Nephron progenitor cell (in vitro differentiated cells): ENCODE data around the gene SEMA6A.
"Not testable (repeated sequence)": the region's sequence is repeated elsewhere in the genome, so short reads cannot be mapped to it uniquely, and the experiment has no call there.

Source experiments
- DNase-seq: peaks from one replicate; pipeline ENCODE4 v3.0.0; 2021
- H3K27ac Mint-ChIP-seq: 2 replicates; pipeline ENCODE4 v1.8.0; 2021; ENCODE audit warnings: mild to moderate bottlenecking, moderate library complexity, mixed read lengths
- H3K27me3 Mint-ChIP-seq: 2 replicates; pipeline ENCODE4 v1.8.0; 2021; ENCODE audit warnings: mild to moderate bottlenecking, low read depth, mixed read lengths; ENCODE audit not compliant: poor library complexity
- H3K36me3 Mint-ChIP-seq: 2 replicates; pipeline ENCODE4 v1.8.0; 2021; ENCODE audit warnings: low read depth, mixed read lengths
- H3K4me1 Mint-ChIP-seq: 2 replicates; pipeline ENCODE4 v1.8.0; 2021; ENCODE audit warnings: mixed read lengths
- H3K4me3 Mint-ChIP-seq: 2 replicates; pipeline ENCODE4 v1.8.0; 2021; ENCODE audit warnings: mild to moderate bottlenecking, moderate library complexity, mixed read lengths
- H3K9me3 Mint-ChIP-seq: 2 replicates; pipeline ENCODE4 v1.8.0; 2021; ENCODE audit warnings: mild to moderate bottlenecking, moderate library complexity, mixed read lengths
- TF ChIP-seq, protein P1 (sequence below): fragments of 200-600 bp; sonication (generic); IDR thresholded peaks from 2 replicates; pipeline ENCODE4 v1.5.0; 2021; ENCODE audit warnings: antibody characterized with exemption

SEMA6A gene

DNA sequence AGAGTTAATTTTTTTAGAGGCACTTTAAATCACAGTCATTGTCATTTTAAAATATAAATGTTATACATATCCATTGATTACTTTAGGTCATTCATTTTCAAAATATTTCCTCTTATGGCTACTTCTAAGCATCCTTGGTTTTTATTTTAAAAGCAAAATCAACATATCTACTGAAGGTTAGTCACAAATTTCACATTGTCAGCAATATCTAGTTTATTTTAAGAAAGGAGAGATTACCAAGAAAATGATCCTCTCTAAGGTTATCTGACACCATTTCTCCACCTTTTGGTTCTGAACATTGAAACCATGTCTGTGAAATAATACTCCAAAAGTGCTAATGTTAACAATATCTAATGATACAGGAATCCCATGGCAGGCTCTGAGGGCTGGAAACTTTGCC, 24.5 kb downstream of the SEMA6A start:
- Mint-ChIP-seq H3K27me3 (no peaks in the 10 kb centered on the region), H3K27ac (no peak overlapping the region), H3K36me3 (peaks cover 22% of the 10 kb centered on the region), H3K4me3 (no peak overlapping the region), H3K4me1 (peaks cover 56% of the 10 kb centered on the region), H3K9me3 (peaks cover 18% of the 10 kb centered on the region)
- no peak for DNase-seq
- TF ChIP-seq, protein P1, sequence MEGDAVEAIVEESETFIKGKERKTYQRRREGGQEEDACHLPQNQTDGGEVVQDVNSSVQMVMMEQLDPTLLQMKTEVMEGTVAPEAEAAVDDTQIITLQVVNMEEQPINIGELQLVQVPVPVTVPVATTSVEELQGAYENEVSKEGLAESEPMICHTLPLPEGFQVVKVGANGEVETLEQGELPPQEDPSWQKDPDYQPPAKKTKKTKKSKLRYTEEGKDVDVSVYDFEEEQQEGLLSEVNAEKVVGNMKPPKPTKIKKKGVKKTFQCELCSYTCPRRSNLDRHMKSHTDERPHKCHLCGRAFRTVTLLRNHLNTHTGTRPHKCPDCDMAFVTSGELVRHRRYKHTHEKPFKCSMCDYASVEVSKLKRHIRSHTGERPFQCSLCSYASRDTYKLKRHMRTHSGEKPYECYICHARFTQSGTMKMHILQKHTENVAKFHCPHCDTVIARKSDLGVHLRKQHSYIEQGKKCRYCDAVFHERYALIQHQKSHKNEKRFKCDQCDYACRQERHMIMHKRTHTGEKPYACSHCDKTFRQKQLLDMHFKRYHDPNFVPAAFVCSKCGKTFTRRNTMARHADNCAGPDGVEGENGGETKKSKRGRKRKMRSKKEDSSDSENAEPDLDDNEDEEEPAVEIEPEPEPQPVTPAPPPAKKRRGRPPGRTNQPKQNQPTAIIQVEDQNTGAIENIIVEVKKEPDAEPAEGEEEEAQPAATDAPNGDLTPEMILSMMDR = no peak

DNA sequence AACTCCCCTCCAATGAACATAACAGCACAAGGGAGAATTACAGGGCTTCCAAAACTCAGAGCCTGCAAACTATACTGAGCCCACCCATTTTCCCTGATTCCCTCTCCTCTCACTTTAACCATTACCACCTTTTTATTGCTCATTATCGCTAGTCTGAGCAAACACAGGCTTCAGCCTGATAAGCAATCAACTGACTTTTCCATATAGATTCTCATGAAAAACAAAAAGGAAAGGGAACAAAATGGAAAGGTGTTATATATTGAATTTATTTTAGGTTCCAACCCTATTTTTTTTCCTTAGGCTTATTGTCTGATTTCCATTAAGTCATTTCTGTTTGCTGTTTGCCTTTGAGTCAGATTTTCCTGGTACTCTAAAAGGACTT, 27.9 kb downstream of the SEMA6A start:
- Mint-ChIP-seq H3K9me3 (peaks cover 22% of the 10 kb centered on the region), H3K27ac (peak overlapping the region; percentile 17), H3K36me3 (peaks cover 39% of the 10 kb centered on the region), H3K4me3 (no peak overlapping the region), H3K4me1 (peaks cover 54% of the 10 kb centered on the region), H3K27me3 (no peaks in the 10 kb centered on the region)
- DNase-seq = no peak
- TF ChIP-seq, protein P1 = no peak

GRCh38 chr5:116546033-116546742, 28.4 kb downstream of the SEMA6A start:
- Mint-ChIP-seq H3K36me3 (peaks cover 40% of the 10 kb centered on the region), H3K4me3 (no peak overlapping the region), H3K27me3 (no peaks in the 10 kb centered on the region), H3K9me3 (peaks cover 22% of the 10 kb centered on the region), H3K27ac (peak overlapping the region; percentile 17), H3K4me1 (peaks cover 49% of the 10 kb centered on the region)
- TF ChIP-seq, protein P1 = no peak
- no peak for DNase-seq

GRCh38 chr5:116545465-116545864, 29.2 kb downstream of the SEMA6A start:
- Mint-ChIP-seq H3K36me3 (peaks cover 47% of the 10 kb centered on the region), H3K4me1 (peaks cover 42% of the 10 kb centered on the region), H3K9me3 (peaks cover 22% of the 10 kb centered on the region)
- not testable (repeated sequence) for H3K4me3 Mint-ChIP-seq, DNase-seq, H3K27me3 Mint-ChIP-seq, H3K27ac Mint-ChIP-seq

DNA sequence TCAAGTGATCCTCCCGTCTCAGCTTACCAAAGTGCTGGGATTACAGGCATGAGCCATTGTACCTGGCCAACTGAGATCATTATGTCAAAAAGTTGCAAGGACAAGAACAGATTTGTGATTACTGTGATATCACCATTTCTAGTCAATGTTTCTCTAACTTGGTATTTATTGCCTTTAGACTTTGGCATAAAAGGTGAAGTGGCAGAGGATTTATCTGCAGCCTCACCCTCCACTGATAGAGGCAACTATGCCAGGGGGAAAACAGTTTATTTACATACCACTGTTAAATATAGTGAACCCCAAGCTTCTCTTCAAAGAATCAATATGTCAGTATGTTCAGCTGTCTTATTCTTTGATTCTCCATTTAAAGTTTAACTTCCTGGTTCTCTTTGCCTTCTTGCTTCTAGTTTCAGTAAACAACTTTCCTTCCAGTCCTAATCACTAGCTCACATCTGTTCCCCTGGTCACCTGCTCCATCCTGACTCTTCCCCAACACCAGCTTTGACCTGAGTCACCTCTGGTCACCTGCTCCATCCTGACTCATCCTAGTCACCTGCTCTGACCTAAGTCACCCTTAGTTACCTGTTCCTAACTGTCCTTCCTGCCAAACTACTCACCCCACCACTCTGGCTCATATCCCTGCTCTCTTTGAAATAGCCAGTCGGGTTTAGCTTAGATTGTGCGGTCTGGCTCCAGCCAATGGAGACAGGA, 29.9 kb downstream of the SEMA6A start:
- peaks cover 51% of the 10 kb centered on the region for H3K36me3 Mint-ChIP-seq
- no peak for DNase-seq
- H3K4me1 Mint-ChIP-seq = peaks cover 42% of the 10 kb centered on the region
- peaks cover 22% of the 10 kb centered on the region for H3K9me3 Mint-ChIP-seq
- TF ChIP-seq, protein P1 = no peak
- peak overlapping the region; percentile 18 for H3K4me3 Mint-ChIP-seq
- no peak overlapping the region for H3K27ac Mint-ChIP-seq
- H3K27me3 Mint-ChIP-seq = no peaks in the 10 kb centered on the region

DNA sequence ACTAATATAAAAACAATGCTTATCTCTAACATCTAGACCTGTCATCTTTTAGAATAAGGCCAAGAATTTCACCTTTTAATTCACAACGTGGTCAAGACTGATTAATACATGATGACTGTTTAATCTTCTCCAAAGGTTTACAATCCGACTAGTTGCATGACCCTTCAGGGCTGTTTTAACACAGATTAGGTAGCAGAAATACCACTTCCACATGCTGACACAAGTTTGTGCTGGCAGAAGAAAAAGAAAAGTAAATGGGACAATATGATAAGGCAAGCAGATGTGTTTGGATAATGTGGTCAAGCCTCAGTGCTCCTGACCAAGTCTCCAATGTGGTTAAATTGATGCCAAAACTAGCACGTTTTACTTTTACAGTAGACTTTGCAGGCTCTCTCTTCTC, 31.1 kb downstream of the SEMA6A start:
- Mint-ChIP-seq H3K36me3 (peaks cover 62% of the 10 kb centered on the region), H3K9me3 (peaks cover 26% of the 10 kb centered on the region), H3K27me3 (no peaks in the 10 kb centered on the region), H3K4me1 (peaks cover 42% of the 10 kb centered on the region), H3K27ac (no peak overlapping the region), H3K4me3 (no peak overlapping the region)
- TF ChIP-seq, protein P1 = no peak
- DNase-seq = no peak
